Activated naive CD8-positive, alpha-beta T cell (primary cell): ENCODE results near the gene IHH.

Experiments used
- H3K27ac Mint-ChIP-seq: one replicate; pipeline ENCODE4 v1.8.0; 2021; ENCODE audit warnings: mixed read lengths
- H3K27me3 Mint-ChIP-seq: one replicate; pipeline ENCODE4 v1.8.0; 2021; ENCODE audit warnings: mixed read lengths
- H3K36me3 Mint-ChIP-seq: one replicate; pipeline ENCODE4 v1.8.0; 2021; ENCODE audit warnings: mixed read lengths
- H3K4me1 Mint-ChIP-seq: one replicate; pipeline ENCODE4 v1.8.0; 2021; ENCODE audit warnings: low read depth, mixed read lengths
- H3K4me3 Mint-ChIP-seq: one replicate; pipeline ENCODE4 v1.8.0; 2021; ENCODE audit warnings: mild to moderate bottlenecking, mixed read lengths
- H3K9me3 Mint-ChIP-seq: one replicate; pipeline ENCODE4 v1.8.0; 2021; ENCODE audit warnings: low read depth, mixed read lengths

The IHH gene

GRCh38 chr2:219060821-219061791 lies at the start of gene IHH:
Gene IHH (minus strand): TSS chr2:219060921. CDS start chr2:219060467, 454 bp downstream.
- Mint-ChIP-seq H3K27ac (no peak within 1 kb of the TSS), H3K4me3 (peak within 1 kb of the TSS; percentile 68), H3K4me1 (peaks cover 21% of the 10 kb centered on the region), H3K27me3 (peaks cover 31% of the 10 kb centered on the region), H3K36me3 (no peaks in the 10 kb centered on the region), H3K9me3 (no peaks in the 10 kb centered on the region)

GRCh38 chr2:219109471-219109870 lies 48.8 kb upstream of the IHH start:
- H3K36me3 Mint-ChIP-seq, result peaks cover 12% of the 10 kb centered on the region
- H3K27ac Mint-ChIP-seq, result no peak overlapping the region
- peaks cover 37% of the 10 kb centered on the region for H3K4me1 Mint-ChIP-seq
- H3K9me3 Mint-ChIP-seq, result no peaks in the 10 kb centered on the region
- H3K27me3 Mint-ChIP-seq, result no peaks in the 10 kb centered on the region
- no peak overlapping the region for H3K4me3 Mint-ChIP-seq

GRCh38 chr2:219107758-219108157 lies 47.0 kb upstream of the IHH start:
- H3K27me3 Mint-ChIP-seq, result no peaks in the 10 kb centered on the region
- H3K4me1 Mint-ChIP-seq, result peaks cover 40% of the 10 kb centered on the region
- no peak overlapping the region for H3K27ac Mint-ChIP-seq
- H3K4me3 Mint-ChIP-seq, result no peak overlapping the region
- H3K9me3 Mint-ChIP-seq, result no peaks in the 10 kb centered on the region
- H3K36me3 Mint-ChIP-seq, result peaks cover 9% of the 10 kb centered on the region

- Mint-ChIP-seq H3K27me3 (no peaks in the 10 kb centered on the region), H3K4me3 (no peak overlapping the region), H3K36me3 (peaks cover 12% of the 10 kb centered on the region), H3K9me3 (no peaks in the 10 kb centered on the region), H3K4me1 (peaks cover 40% of the 10 kb centered on the region), H3K27ac (no peak overlapping the region)
These were observed 45.5 kb upstream of the IHH start for GRCh38 chr2:219106251-219106650.

GRCh38 chr2:219104107-219105035 lies 43.6 kb upstream of the IHH start:
- peak overlapping the region; percentile 8 for H3K27ac Mint-ChIP-seq
- H3K4me3 Mint-ChIP-seq, result no peak overlapping the region
- no peaks in the 10 kb centered on the region for H3K27me3 Mint-ChIP-seq
- peaks cover 26% of the 10 kb centered on the region for H3K4me1 Mint-ChIP-seq
- no peaks in the 10 kb centered on the region for H3K9me3 Mint-ChIP-seq
- H3K36me3 Mint-ChIP-seq, result peaks cover 8% of the 10 kb centered on the region

- Mint-ChIP-seq H3K36me3 (peaks cover 6% of the 10 kb centered on the region), H3K27ac (no peak overlapping the region), H3K4me3 (no peak overlapping the region), H3K9me3 (no peaks in the 10 kb centered on the region), H3K4me1 (peaks cover 2% of the 10 kb centered on the region), H3K27me3 (no peaks in the 10 kb centered on the region)
These were observed 38.6 kb upstream of the IHH start for GRCh38 chr2:219099329-219099728.

- no peaks in the 10 kb centered on the region for H3K4me1 Mint-ChIP-seq
- H3K27ac Mint-ChIP-seq, result no peak overlapping the region
- H3K27me3 Mint-ChIP-seq, result no peaks in the 10 kb centered on the region
- no peak overlapping the region for H3K4me3 Mint-ChIP-seq
- H3K36me3 Mint-ChIP-seq, result peaks cover 8% of the 10 kb centered on the region
- no peaks in the 10 kb centered on the region for H3K9me3 Mint-ChIP-seq
These were observed 34.8 kb upstream of the IHH start for GRCh38 chr2:219095406-219095935.

- Mint-ChIP-seq H3K27ac (no peak overlapping the region), H3K27me3 (no peaks in the 10 kb centered on the region), H3K4me1 (no peaks in the 10 kb centered on the region), H3K9me3 (no peaks in the 10 kb centered on the region), H3K4me3 (no peak overlapping the region), H3K36me3 (peaks cover 17% of the 10 kb centered on the region)
These were observed 33.5 kb upstream of the IHH start for GRCh38 chr2:219094171-219094570.

GRCh38 chr2:219090436-219091299 lies 29.9 kb upstream of the IHH start:
- no peaks in the 10 kb centered on the region for H3K27me3 Mint-ChIP-seq
- no peak overlapping the region for H3K27ac Mint-ChIP-seq
- H3K36me3 Mint-ChIP-seq, result peaks cover 19% of the 10 kb centered on the region
- no peak overlapping the region for H3K4me3 Mint-ChIP-seq
- peaks cover 5% of the 10 kb centered on the region for H3K4me1 Mint-ChIP-seq
- no peaks in the 10 kb centered on the region for H3K9me3 Mint-ChIP-seq

- peaks cover 14% of the 10 kb centered on the region for H3K4me1 Mint-ChIP-seq
- no peaks in the 10 kb centered on the region for H3K9me3 Mint-ChIP-seq
- H3K27ac Mint-ChIP-seq, result no peak overlapping the region
- H3K36me3 Mint-ChIP-seq, result peaks cover 16% of the 10 kb centered on the region
- no peaks in the 10 kb centered on the region for H3K27me3 Mint-ChIP-seq
- no peak overlapping the region for H3K4me3 Mint-ChIP-seq
These were observed 28.6 kb upstream of the IHH start for GRCh38 chr2:219089330-219089729.

GRCh38 chr2:219087848-219088247 lies 27.1 kb upstream of the IHH start:
- peaks cover 14% of the 10 kb centered on the region for H3K36me3 Mint-ChIP-seq

GRCh38 chr2:219087361-219087760 lies 26.6 kb upstream of the IHH start:
- no peaks in the 10 kb centered on the region for H3K27me3 Mint-ChIP-seq
- no peak overlapping the region for H3K4me3 Mint-ChIP-seq
- peaks cover 14% of the 10 kb centered on the region for H3K4me1 Mint-ChIP-seq
- H3K27ac Mint-ChIP-seq, result no peak overlapping the region
- H3K9me3 Mint-ChIP-seq, result no peaks in the 10 kb centered on the region
- H3K36me3 Mint-ChIP-seq, result peaks cover 14% of the 10 kb centered on the region

More at GRCh38 chr2:219087848-219088247, 27.1 kb upstream of the IHH start:
- no peaks in the 10 kb centered on the region for H3K27me3 Mint-ChIP-seq
- no peaks in the 10 kb centered on the region for H3K9me3 Mint-ChIP-seq
- H3K27ac Mint-ChIP-seq, result no peak overlapping the region
- no peak overlapping the region for H3K4me3 Mint-ChIP-seq
- peaks cover 14% of the 10 kb centered on the region for H3K4me1 Mint-ChIP-seq

- H3K36me3 Mint-ChIP-seq, result peaks cover 14% of the 10 kb centered on the region
- no peak overlapping the region for H3K27ac Mint-ChIP-seq
- no peak overlapping the region for H3K4me3 Mint-ChIP-seq
- H3K4me1 Mint-ChIP-seq, result peaks cover 14% of the 10 kb centered on the region
- H3K9me3 Mint-ChIP-seq, result no peaks in the 10 kb centered on the region
- no peaks in the 10 kb centered on the region for H3K27me3 Mint-ChIP-seq
These were observed 25.5 kb upstream of the IHH start for GRCh38 chr2:219086196-219086595.

- no peak overlapping the region for H3K27ac Mint-ChIP-seq
- peaks cover 6% of the 10 kb centered on the region for H3K36me3 Mint-ChIP-seq
- peaks cover 14% of the 10 kb centered on the region for H3K4me1 Mint-ChIP-seq
- H3K4me3 Mint-ChIP-seq, result no peak overlapping the region
- no peaks in the 10 kb centered on the region for H3K9me3 Mint-ChIP-seq
- H3K27me3 Mint-ChIP-seq, result no peaks in the 10 kb centered on the region
These were observed 24.1 kb upstream of the IHH start for GRCh38 chr2:219084791-219085190.
